Astrocyte of the cerebellum (primary cell): ENCODE results near the gene MRPL37.

Experiments used
- DNase-seq: peaks from one replicate; pipeline ENCODE4 v3.0.0-alpha.2; 2011; ENCODE audit warnings: low read depth
- H3K4me3 ChIP-seq: 2 replicates; pipeline ENCODE4 v1.5.1; 2011; ENCODE audit warnings: mild to moderate bottlenecking, low read depth, low read length, moderate library complexity
- CTCF ChIP-seq: IDR thresholded peaks from 2 replicates; pipeline ENCODE4 v1.5.1; 2012; ENCODE audit warnings: low read length, low read depth, moderate library complexity, mild to moderate bottlenecking; ENCODE audit errors: missing control alignments
- in situ Hi-C: cut with HindIII; loops from 2 replicates; pipeline ENCODE4 v1.10.0; 2017; ENCODE audit warnings: low sequenced_read_pairs

The MRPL37 gene

GRCh38 chr1:54256522-54257345 is 56.8 kb downstream of the MRPL37 start:
- DNase-seq = no peak
- no peak for TF ChIP-seq CTCF
- H3K4me3 ChIP-seq = no peak overlapping the region
- in situ Hi-C loops = no loop called here

- in situ Hi-C loops = no loop called here
- TF ChIP-seq CTCF = no peak
- DNase-seq = no peak
- H3K4me3 ChIP-seq = no peak overlapping the region
Measured at GRCh38 chr1:54257346-54257620, 57.3 kb downstream of the MRPL37 start.

GRCh38 chr1:54257876-54258275 is 57.9 kb downstream of the MRPL37 start:
- TF ChIP-seq CTCF = no peak
- DNase-seq = no peak
- no peak overlapping the region for H3K4me3 ChIP-seq
- in situ Hi-C loops = no loop called here

- in situ Hi-C loops = no loop called here
- no peak overlapping the region for H3K4me3 ChIP-seq
- no peak for TF ChIP-seq CTCF
- no peak for DNase-seq
Measured at GRCh38 chr1:54259546-54260140, 59.7 kb downstream of the MRPL37 start.

- in situ Hi-C loops = no loop called here
- no peak overlapping the region for H3K4me3 ChIP-seq
- TF ChIP-seq CTCF = no peak
- no peak for DNase-seq
Measured at GRCh38 chr1:54260810-54261209, 60.8 kb downstream of the MRPL37 start.

GRCh38 chr1:54262244-54262643 is 62.3 kb downstream of the MRPL37 start:
- no peak for TF ChIP-seq CTCF
- no peak for DNase-seq
- in situ Hi-C loops = no loop called here
- no peak overlapping the region for H3K4me3 ChIP-seq
